Measurements from ENCODE around the gene CHCHD4. TPM values are rescaled to one million over a fixed set of nuclear protein-coding genes. Genes with fewer than 3 reads are reported as not detected.
"Not testable (repeated sequence)": the region's sequence is repeated elsewhere in the genome, so short reads cannot be mapped to it uniquely, and the experiment has no call there.

Gene CHCHD4
- polyA plus RNA-seq, 1 of the 3 experiments (the other 2 are of a cell fraction), result 15.4 TPM

GRCh38 chr3:14077310-14077709, 47.4 kb downstream of the CHCHD4 start:
- 24% methylated on average over 1 of the region's 1 CpG for WGBS (ENCODE audit: low lambda C conversion rate)
- DNase-seq, result no peak
- TF ChIP-seq REST (IDR thresholded peaks at IDR 0.05; ENCODE audit: low read depth, low read length), result no peak
- no peak for TF ChIP-seq PBX3 (IDR thresholded peaks at IDR 0.05)
- TF ChIP-seq TCF12 (IDR thresholded peaks at IDR 0.05), result no peak
- TF ChIP-seq JUND (IDR thresholded peaks at IDR 0.05), result no peak
- TF ChIP-seq EP300 (IDR thresholded peaks at IDR 0.05; ENCODE audit: borderline replicate concordance in 1 of 2, low read depth in 1 of 2, low read length in 1 of 2), result no peak
- TF ChIP-seq TAF1 (IDR thresholded peaks at IDR 0.05; ENCODE audit: borderline replicate concordance, low read depth, low read length), result no peak
- TF ChIP-seq SIN3A (IDR thresholded peaks at IDR 0.05; ENCODE audit: borderline replicate concordance, low read depth, low read length), result no peak
- no peak for TF ChIP-seq RCOR1 (IDR thresholded peaks at IDR 0.05; ENCODE audit: low read length)
- no peak for TF ChIP-seq FOXJ3 (CRISPR knock-in tag; IDR thresholded peaks at IDR 0.05)
- TF ChIP-seq TEAD4 (IDR thresholded peaks at IDR 0.05; ENCODE audit: borderline replicate concordance, insufficient read depth), result no peak
- no peak for TF ChIP-seq USF1 (IDR thresholded peaks at IDR 0.05; ENCODE audit: borderline replicate concordance, low read depth)
- H3F3A ChIP-seq (replicated peaks; ENCODE audit: insufficient read depth), result no peaks in the 10 kb centered on the region
- no peaks in the 10 kb centered on the region for H3K9me2 ChIP-seq
- no peaks in the 10 kb centered on the region for H4K20me1 ChIP-seq (ENCODE audit: insufficient read depth)
- H3K27me3 ChIP-seq (ENCODE audit: insufficient read depth), result no peaks in the 10 kb centered on the region
- H3K27ac ChIP-seq (ENCODE audit: low read depth in 2 of 2, low read length in 1 of 2), result no peak overlapping the region
- H3K79me2 ChIP-seq (ENCODE audit: insufficient read depth), result no peaks in the 10 kb centered on the region
- H3K4me1 ChIP-seq (ENCODE audit: control insufficient read depth in 1 of 2, insufficient read depth in 2 of 2, low read depth in 1 of 2, low read length in 1 of 2), result no peaks in the 10 kb centered on the region
- CTCF ChIA-PET, result no interaction called here
- POLR2A ChIA-PET, result no interaction called here
- H3K4me3 ChIP-seq (ENCODE audit: low read depth in 2 of 2, low read length in 1 of 2), result no peak overlapping the region
- H2AFZ ChIP-seq (ENCODE audit: low read depth), result no peak overlapping the region
- H3K36me3 ChIP-seq (replicated peaks in 1 of 2; ENCODE audit: control insufficient read depth in 1 of 2, insufficient read depth in 2 of 2, low read length in 1 of 2), result no peaks in the 10 kb centered on the region
- no peak overlapping the region for H3K9ac ChIP-seq
- H3K4me2 ChIP-seq, result no peak overlapping the region
- H3K9me3 ChIP-seq, result no peaks in the 10 kb centered on the region; the same call in 1 of the 2 replicates

- H3F3A ChIP-seq (replicated peaks; ENCODE audit: insufficient read depth); H4K20me1 ChIP-seq (ENCODE audit: insufficient read depth); H3K27ac ChIP-seq (ENCODE audit: low read depth in 2 of 2, low read length in 1 of 2); H3K4me1 ChIP-seq (ENCODE audit: control insufficient read depth in 1 of 2, insufficient read depth in 2 of 2, low read depth in 1 of 2, low read length in 1 of 2); CTCF ChIA-PET; H3K4me2 ChIP-seq; H3K9me3 ChIP-seq; H3K9me2 ChIP-seq; H3K27me3 ChIP-seq (ENCODE audit: insufficient read depth); DNase-seq; H3K36me3 ChIP-seq (replicated peaks in 1 of 2; ENCODE audit: control insufficient read depth in 1 of 2, insufficient read depth in 2 of 2, low read length in 1 of 2); H3K4me3 ChIP-seq (ENCODE audit: low read depth in 2 of 2, low read length in 1 of 2); H3K79me2 ChIP-seq (ENCODE audit: insufficient read depth); H3K9ac ChIP-seq; POLR2A ChIA-PET; H2AFZ ChIP-seq (ENCODE audit: low read depth): not testable (repeated sequence)
- 9% methylated on average over 3 of the region's 3 CpGs for WGBS (ENCODE audit: low lambda C conversion rate)
These were observed 49.4 kb downstream of the CHCHD4 start for GRCh38 chr3:14075233-14075632.
